BLaER1 treated with 17β-estradiol and CSF1 and Interleukin-3, amounts not matched to agents 10 nM and 100 nM (cell line): Measurements from ENCODE around the gene G2E3.

Experiments
- H3K27ac ChIP-seq, 11 experiments: shearing (Covaris generic); formaldehyde crosslinking; 2 replicates each; pipeline ENCODE4 v1.8.1; 2022
- H3K27me3 ChIP-seq, 11 experiments: shearing (Covaris generic); formaldehyde crosslinking; 2 replicates each; pipeline ENCODE4 v1.8.1; 2022
- H3K36me3 ChIP-seq, 11 experiments: shearing (Covaris generic); formaldehyde crosslinking; 2 replicates each; pipeline ENCODE4 v1.8.1; 2022
- H3K4me1 ChIP-seq, 10 experiments: shearing (Covaris generic); formaldehyde crosslinking; 2 replicates each; pipeline ENCODE4 v1.8.1; 2022
- H3K4me2 ChIP-seq, 11 experiments: shearing (Covaris generic); formaldehyde crosslinking; 2 replicates each; pipeline ENCODE4 v1.8.1; 2022
- H3K4me3 ChIP-seq, 10 experiments: shearing (Covaris generic); formaldehyde crosslinking; 2 replicates each; pipeline ENCODE4 v1.8.1; 2022
- H3K9ac ChIP-seq, 11 experiments: shearing (Covaris generic); formaldehyde crosslinking; 2 replicates each; pipeline ENCODE4 v1.8.1; 2022
- H3K9me3 ChIP-seq, 11 experiments: shearing (Covaris generic); formaldehyde crosslinking; replicated peaks in 1 of 11; 2 replicates each; pipeline ENCODE4 v1.8.1; 2022
- H4K20me1 ChIP-seq, 11 experiments: shearing (Covaris generic); formaldehyde crosslinking; 2 replicates each; pipeline ENCODE4 v1.8.1; 2022
- Cebpa-rat ChIP-seq, 11 experiments: shearing (Covaris generic); IDR thresholded peaks; 2 replicates each; pipeline ENCODE4 v1.8.1; 2022

Gene G2E3, protein sequence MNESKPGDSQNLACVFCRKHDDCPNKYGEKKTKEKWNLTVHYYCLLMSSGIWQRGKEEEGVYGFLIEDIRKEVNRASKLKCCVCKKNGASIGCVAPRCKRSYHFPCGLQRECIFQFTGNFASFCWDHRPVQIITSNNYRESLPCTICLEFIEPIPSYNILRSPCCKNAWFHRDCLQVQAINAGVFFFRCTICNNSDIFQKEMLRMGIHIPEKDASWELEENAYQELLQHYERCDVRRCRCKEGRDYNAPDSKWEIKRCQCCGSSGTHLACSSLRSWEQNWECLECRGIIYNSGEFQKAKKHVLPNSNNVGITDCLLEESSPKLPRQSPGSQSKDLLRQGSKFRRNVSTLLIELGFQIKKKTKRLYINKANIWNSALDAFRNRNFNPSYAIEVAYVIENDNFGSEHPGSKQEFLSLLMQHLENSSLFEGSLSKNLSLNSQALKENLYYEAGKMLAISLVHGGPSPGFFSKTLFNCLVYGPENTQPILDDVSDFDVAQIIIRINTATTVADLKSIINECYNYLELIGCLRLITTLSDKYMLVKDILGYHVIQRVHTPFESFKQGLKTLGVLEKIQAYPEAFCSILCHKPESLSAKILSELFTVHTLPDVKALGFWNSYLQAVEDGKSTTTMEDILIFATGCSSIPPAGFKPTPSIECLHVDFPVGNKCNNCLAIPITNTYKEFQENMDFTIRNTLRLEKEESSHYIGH

GRCh38 chr14:30558675-30559555 is at the start of gene G2E3:
G2E3 (plus strand) TSS chr14:30559158; CDS start chr14:30581080, 21,922 bp downstream.
- Histone ChIP-seq H3K9me3 (peaks cover 7 to 24% (median 18%) of the 10 kb centered on the region in 11 experiments; a peak in 20 of 22 replicates), H3K27ac (peak within 1 kb of the TSS; percentile 84 to 95 (median 91)), H4K20me1 (peaks cover 0 to 43% (median 30%) of the 10 kb centered on the region in 11 experiments; a peak in 14 of 22 replicates), H3K9ac (peak within 1 kb of the TSS; percentile 88 to 95 (median 92)), H3K36me3 (peaks cover 13 to 32% (median 25%) of the 10 kb centered on the region in 11 experiments), H3K4me1 (peaks cover 17 to 26% (median 20%) of the 10 kb centered on the region in 10 experiments), H3K4me2 (peak within 1 kb of the TSS; percentile 80 to 93 (median 86)), H3K4me3 (peak within 1 kb of the TSS; percentile 74 to 97 (median 86)), H3K27me3 (peaks cover 0 to 8% (median 0%) of the 10 kb centered on the region in 11 experiments; a peak in 3 of 22 replicates)
- TF ChIP-seq Cebpa-rat (IDR thresholded peaks at IDR 0.05) = no peak

GRCh38 chr14:30517737-30518136 is 41.2 kb upstream of the G2E3 start:
- Histone ChIP-seq H3K4me3 (no peak overlapping the region), H4K20me1 (no peaks in the 10 kb centered on the region), H3K9ac (no peak overlapping the region), H3K4me2 (no peak overlapping the region), H3K27ac (no peak overlapping the region), H3K9me3 (no peaks in the 10 kb centered on the region), H3K4me1 (no peaks in the 10 kb centered on the region), H3K36me3 (no peaks in the 10 kb centered on the region), H3K27me3 (no peaks in the 10 kb centered on the region)
- TF ChIP-seq Cebpa-rat (IDR thresholded peaks at IDR 0.05) = no peak

- TF ChIP-seq Cebpa-rat (IDR thresholded peaks at IDR 0.05) = no peak
- Histone ChIP-seq H3K4me2 (no peak overlapping the region), H3K27ac (no peak overlapping the region)
Measured at GRCh38 chr14:30518867-30519560, 39.9 kb upstream of the G2E3 start.

DNA sequence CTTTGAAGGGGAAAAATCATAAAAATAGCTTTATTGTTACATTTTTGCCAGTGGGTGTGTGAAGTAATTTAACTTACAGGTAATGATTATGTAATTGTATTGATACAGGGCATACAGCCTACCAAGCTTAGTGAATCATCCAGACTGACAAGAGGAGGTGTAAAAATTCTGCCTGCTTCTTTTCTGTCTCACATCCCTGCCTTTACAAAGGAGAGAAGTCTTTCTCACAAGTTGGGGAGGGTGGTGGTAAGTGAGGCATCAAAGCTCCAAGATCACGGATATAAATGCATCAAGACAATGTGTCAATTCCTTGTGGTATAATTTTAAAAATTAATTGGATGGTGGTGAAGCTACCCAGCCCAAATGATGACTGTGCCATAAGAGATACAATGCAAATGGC is 39.0 kb upstream of the G2E3 start:
- Histone ChIP-seq H3K4me2 (no peak overlapping the region), H3K4me3 (no peak overlapping the region), H3K27me3 (no peaks in the 10 kb centered on the region), H4K20me1 (no peaks in the 10 kb centered on the region), H3K9ac (no peak overlapping the region), H3K36me3 (no peaks in the 10 kb centered on the region), H3K9me3 (no peaks in the 10 kb centered on the region), H3K4me1 (no peaks in the 10 kb centered on the region), H3K27ac (no peak overlapping the region)
- TF ChIP-seq Cebpa-rat (IDR thresholded peaks at IDR 0.05) = no peak

More at GRCh38 chr14:30518867-30519560, 39.9 kb upstream of the G2E3 start:
- no peaks in the 10 kb centered on the region for H3K27me3 ChIP-seq
- H3K4me1 ChIP-seq = no peaks in the 10 kb centered on the region
- no peaks in the 10 kb centered on the region for H3K36me3 ChIP-seq
- H4K20me1 ChIP-seq = no peaks in the 10 kb centered on the region
- no peak overlapping the region for H3K9ac ChIP-seq
- H3K4me3 ChIP-seq = no peak overlapping the region
- H3K9me3 ChIP-seq = no peaks in the 10 kb centered on the region

DNA sequence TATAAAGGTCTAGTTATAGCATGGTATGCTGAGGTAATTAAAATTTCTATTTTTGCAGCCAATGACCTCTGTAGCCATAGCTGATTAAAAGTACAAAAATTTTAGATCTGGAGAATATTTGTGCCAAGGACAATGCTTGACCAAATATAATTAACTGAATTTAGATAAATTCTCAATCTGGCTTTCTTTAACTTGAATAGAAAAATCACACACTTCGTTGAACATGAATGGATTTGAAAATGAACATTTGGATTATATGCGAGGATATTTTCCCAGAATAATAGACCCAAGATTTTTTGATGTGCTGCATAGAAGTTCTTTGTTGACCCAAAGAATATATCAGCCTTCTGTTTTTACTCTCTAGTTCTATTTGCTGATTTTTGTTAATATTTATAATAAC is 38.4 kb upstream of the G2E3 start:
- H3K4me3 ChIP-seq = no peak overlapping the region
- no peak overlapping the region for H3K27ac ChIP-seq
- no peaks in the 10 kb centered on the region for H3K9me3 ChIP-seq
- H3K4me2 ChIP-seq = no peak overlapping the region
- no peaks in the 10 kb centered on the region for H4K20me1 ChIP-seq
- no peaks in the 10 kb centered on the region for H3K36me3 ChIP-seq
- no peak overlapping the region for H3K9ac ChIP-seq
- H3K27me3 ChIP-seq = no peaks in the 10 kb centered on the region
- H3K4me1 ChIP-seq = no peaks in the 10 kb centered on the region
- no peak for TF ChIP-seq Cebpa-rat (IDR thresholded peaks at IDR 0.05)

DNA sequence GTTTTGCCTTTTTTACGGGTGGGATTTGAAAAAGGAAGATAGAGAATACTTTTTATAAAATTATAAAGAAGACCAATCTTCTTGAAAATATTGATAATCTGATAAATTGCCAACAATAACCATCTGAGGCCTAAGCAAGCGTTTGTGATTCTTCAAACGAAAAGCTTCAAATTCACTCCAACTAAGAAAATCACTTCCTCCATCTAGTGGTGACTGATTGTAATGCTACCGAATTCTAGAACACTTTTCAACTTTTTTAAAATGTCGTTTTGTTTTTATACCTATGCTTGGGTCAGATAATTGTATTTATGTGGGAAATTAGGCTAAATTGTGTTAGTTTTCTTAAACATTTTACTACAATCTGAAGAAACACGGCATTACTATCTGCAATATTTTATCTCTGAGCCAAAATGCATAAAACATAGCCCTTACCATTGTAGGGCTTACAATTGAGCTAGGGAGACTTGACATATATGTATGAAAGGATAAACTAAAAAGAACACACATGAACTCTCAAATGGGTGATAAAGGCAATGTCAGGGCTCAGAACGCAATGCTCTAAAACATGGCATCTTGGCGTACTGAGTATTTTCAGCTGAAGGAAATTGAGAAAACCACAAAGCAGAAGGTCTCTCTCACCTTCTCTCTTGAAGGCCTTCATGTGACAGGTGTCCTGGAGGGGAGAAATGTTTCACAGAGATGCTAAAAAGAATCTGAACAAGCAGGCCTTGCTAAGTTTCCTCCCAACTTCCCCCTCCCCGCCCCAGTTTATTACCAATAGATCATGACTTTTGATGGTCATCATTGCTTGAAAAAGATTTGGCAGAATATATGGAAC is 36.8 kb upstream of the G2E3 start:
- Histone ChIP-seq H3K9me3 (peaks cover 0 to 3% (median 2%) of the 10 kb centered on the region in 11 experiments; a peak in 9 of 22 replicates), H3K27ac (no peak overlapping the region), H4K20me1 (no peaks in the 10 kb centered on the region), H3K4me1 (no peaks in the 10 kb centered on the region), H3K4me2 (no peak overlapping the region), H3K36me3 (no peaks in the 10 kb centered on the region), H3K4me3 (no peak overlapping the region), H3K27me3 (no peaks in the 10 kb centered on the region), H3K9ac (no peak overlapping the region)
- TF ChIP-seq Cebpa-rat (IDR thresholded peaks at IDR 0.05) = no peak

DNA sequence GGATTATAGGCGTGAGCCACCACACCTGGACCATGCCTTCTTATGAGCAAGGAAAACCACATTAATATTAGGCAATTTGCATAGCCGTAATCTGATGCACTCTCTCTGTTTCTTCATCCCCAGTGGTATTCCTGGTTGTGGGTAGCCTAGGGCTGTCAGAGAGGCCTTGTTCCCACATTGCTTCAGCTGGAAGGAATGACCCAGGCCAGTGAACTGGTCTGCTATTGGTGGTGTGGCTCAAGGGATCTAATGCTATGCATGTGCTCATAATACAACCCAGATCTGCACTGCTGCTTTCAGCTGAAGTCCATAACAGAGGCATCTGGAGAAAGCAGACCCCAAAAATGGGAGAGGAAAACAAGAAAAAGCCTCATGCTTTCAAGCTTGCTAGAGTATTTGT is 33.1 kb upstream of the G2E3 start:
- H3K36me3 ChIP-seq = no peaks in the 10 kb centered on the region
- H3K9ac ChIP-seq = no peak overlapping the region
- no peak overlapping the region for H3K4me3 ChIP-seq
- TF ChIP-seq Cebpa-rat (IDR thresholded peaks at IDR 0.05) = no peak
- peaks cover 0 to 13% (median 8%) of the 10 kb centered on the region in 11 experiments; a peak in 11 of 22 replicates for H3K9me3 ChIP-seq
- no peaks in the 10 kb centered on the region for H3K27me3 ChIP-seq
- H3K4me1 ChIP-seq = no peaks in the 10 kb centered on the region
- no peak overlapping the region for H3K4me2 ChIP-seq
- no peak overlapping the region for H3K27ac ChIP-seq
- H4K20me1 ChIP-seq = no peaks in the 10 kb centered on the region

DNA sequence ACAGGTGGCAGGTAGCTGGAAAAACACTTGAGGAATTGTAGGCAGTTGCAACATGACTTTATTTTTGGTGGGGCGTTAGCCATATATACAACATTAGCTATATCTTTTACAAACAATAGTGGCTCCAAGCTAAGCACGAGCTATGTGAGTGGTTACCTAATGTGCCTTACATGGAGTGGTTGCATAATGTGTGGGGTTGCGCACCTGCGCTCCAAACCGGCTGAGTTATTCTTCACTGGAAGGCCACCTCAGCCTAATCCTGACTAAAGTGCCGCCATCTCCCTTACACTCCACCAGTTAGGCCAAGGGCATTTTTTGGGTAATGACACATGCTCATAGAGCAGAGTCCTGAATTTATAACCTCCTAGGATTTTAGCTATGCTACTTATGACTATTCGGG is 31.8 kb upstream of the G2E3 start:
- Histone ChIP-seq H3K27me3 (no peaks in the 10 kb centered on the region), H3K4me1 (no peaks in the 10 kb centered on the region), H3K9me3 (peaks cover 0 to 13% (median 8%) of the 10 kb centered on the region in 11 experiments; a peak in 11 of 22 replicates), H3K27ac (no peak overlapping the region), H3K9ac (no peak overlapping the region), H3K4me3 (no peak overlapping the region), H4K20me1 (no peaks in the 10 kb centered on the region), H3K36me3 (no peaks in the 10 kb centered on the region), H3K4me2 (no peak overlapping the region)
- TF ChIP-seq Cebpa-rat (IDR thresholded peaks at IDR 0.05) = no peak
